HG03135 (cell line): ENCODE results near the gene IFNA10.
"Not testable (repeated sequence)": the region's sequence is repeated elsewhere in the genome, so short reads cannot be mapped to it uniquely, and the experiment has no call there.

Experiments
- ATAC-seq: cut with Tn5 transposase; IDR thresholded peaks from one replicate; pipeline ENCODE4 v1.9.1; 2021; ENCODE audit warnings: mild to moderate bottlenecking, moderate library complexity; ENCODE audit not compliant: unreplicated experiment

Gene IFNA10

DNA sequence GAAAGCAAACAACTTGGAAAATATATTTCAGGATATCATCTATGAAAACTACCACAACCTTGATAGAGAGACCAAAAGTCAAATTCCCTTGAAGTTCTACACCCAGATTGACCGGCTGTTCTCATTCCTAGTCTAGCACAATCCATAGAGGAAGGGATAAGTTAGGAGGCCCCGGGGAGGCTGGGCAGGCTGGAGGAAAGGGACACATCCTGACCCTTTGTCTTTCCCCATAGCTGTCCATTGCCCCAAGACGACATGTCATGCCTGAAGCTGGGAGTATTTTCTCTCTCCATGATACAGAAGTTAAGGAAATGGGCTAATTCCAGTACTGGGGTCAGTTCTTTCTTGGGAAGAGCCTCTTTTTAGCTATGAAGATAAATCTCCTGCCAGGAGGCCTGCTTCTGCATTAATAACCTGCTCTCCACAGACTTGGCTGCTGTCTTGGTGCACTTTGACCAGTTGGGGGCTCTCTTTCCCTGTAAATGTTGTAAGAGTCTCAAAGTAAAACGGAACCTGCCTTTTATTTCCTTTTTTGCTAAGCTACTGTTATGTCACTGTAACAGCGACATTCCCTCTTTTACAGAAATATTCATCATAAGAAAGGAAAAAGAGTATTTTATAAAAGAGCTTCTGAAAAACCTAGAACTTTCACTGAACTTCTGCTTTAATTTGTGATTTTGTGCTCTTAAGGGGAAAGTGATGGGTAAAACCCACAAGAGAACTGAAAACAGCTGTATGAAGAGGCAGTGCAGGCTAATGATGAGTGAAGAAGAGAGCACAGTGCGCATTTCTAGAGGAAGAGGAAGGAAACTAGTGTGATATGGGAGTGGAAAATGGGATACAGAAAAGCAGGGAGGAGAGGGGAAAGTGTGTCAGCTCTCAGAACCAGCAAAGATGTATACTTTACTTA lies 11.8 kb downstream of the IFNA10 start:
- peak; percentile 91 for ATAC-seq

DNA sequence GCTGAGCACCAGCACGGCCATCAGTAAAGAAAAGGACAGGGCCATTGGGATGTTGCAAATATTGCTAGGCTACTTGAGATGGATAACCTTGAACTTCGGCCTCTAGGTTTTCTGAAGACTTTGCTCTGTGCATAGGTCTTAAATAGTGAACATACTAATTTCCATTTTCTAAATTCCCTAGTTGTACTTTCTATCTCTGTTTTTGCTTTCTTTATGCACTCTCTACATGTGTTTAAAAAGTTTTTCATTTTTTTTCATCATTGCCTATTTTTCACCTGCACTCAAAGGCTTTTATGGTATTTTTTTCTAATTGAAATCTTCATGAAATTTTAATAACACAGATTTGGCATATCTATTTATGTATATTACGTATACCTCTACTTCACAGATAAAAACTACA lies 19.5 kb downstream of the IFNA10 start, which contains the start of gene IFNA4:
Gene IFNA4 (minus strand): TSS at position 101 of the 400 bp plus-strand sequence. CDS start 56 bp downstream, at position 45.
- ATAC-seq: not testable (repeated sequence)

DNA sequence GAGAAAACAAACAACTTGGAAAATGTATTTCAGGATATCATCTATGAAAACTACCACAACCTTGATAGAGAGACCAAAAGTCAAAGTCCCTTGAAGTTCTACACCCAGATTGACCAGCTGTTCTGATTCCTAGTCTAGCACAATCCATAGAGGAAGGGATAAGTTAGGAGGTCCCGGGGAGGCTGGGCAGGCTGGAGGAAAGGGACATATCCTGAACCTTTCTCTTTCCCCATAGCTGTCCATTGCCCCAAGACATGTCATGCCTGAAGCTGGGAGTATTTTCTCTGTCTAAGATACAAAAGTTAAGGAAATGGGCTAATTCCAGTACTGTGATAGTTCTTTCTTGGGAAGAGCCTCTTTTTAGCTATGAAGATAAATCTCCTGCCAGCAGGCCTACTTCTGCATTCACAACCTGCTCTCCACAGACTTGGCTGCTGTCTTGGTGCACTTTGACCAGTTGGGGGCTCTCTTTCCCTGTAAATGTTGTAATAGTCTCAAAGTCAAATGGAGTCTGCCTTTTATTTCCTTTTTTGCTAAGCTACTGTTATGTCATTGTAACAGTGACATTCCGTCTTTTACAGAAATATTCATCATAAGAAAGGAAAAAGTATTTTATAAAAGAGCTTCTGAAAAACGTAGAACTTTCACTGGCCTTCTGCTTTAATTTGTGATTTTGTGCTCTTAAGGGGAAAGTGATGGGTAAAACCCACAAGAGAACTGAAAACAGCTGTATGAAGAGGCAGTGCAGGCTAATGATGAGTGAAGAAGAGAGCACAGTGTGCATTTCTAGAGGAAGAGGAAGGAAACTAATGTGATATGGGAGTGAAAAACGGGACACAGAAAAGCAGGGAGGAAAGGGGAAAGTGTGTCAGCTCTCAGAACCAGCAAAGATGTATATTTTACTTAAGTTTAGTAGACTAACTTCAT lies 23.9 kb downstream of the IFNA10 start:
- ATAC-seq: peak; percentile 92

DNA sequence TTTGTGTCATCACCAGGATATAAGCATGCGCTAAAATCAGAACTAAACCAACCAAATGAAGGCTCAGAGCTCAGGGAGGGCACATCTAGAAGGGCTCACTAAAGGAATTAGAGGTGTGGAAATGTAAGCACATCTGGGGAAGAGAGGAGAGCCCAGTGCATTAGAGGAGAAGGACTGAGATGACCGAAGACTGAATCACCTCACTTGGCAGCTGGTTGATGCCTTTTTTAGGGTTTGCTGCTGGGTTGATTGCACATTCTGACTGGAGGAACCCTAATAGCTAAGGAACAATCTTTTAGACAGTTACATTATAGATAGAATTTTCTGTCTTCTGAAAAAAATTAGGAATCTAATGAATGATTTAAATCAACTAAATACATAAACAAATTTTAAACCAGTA lies 32.3 kb downstream of the IFNA10 start:
- no peak for ATAC-seq

DNA sequence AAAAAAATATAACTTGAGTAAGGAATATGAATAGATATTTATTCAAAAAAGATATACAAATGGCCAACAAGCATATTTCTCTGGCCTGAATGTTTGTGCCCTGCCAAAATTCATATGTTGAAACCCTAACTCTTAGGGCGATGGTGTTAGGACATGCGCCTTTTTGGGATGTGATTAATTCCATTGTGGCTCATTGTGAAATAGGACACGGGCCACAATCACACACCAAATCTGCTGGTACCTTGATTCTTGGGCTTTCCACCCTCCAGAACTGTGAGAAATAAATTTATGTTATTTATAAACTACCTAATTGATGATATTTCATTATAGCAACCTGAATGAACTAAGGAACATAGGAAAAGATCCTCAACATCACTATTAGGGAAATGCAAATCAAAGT lies 34.8 kb downstream of the IFNA10 start:
- ATAC-seq: no peak

DNA sequence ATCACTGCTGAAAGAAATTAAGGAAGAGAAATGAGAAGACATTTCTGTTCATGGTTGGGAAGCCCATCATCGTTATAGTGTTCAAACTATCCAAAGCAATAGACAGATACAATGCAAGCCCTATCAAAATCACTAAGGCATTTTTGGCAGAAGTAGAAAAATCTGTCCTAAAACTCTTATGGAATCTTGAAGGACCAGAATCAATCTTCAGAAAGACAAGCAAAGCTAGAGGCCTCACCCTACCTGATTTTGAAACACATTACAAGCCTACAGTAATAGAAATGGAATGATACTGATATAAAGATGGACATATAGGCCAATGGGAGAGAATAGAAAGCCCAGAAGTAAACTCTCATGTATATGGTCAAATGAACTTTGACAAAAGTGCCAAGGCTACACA lies 35.6 kb downstream of the IFNA10 start:
- no peak for ATAC-seq

DNA sequence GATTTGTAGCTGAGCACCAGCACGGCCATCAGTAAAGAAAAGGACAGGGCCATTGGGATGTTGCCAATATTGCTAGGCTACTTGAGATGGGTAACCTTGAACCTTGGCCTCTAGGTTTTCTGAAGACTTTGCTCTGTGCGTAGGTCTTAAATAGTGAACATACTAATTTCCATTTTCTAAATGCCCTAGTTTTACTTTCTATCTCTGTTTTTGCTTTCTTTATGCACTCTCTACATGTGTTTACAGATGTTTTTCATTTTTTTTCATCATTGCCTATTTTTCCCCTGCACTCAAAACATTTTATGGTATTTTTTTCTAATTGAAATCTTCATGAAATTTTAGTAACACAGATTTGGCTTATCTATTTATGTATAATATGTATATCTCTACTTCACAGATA lies 40.4 kb downstream of the IFNA10 start, which contains the start of gene IFNA21:
Gene IFNA21 (minus strand): TSS at position 101 of the 400 bp plus-strand sequence. CDS start 48 bp downstream, at position 53.
- not testable (repeated sequence) for ATAC-seq

DNA sequence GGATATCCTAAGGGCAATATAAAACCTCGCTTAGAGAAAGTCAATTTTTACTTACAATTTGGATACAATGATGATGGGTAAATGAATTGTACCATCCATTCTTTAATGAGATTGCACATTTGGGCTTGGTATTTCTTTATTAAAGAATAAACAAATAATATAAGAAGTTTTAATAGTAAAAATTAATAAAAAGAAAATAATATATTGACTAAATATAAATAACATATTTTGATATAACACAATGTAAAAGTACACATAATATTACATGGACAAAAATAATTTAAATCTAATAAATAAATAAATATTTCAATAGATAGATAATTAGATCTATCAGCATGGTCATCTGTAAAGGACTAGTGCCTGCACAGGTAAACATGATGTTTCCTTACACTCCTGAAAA lies 41.4 kb downstream of the IFNA10 start:
- ATAC-seq: no peak

DNA sequence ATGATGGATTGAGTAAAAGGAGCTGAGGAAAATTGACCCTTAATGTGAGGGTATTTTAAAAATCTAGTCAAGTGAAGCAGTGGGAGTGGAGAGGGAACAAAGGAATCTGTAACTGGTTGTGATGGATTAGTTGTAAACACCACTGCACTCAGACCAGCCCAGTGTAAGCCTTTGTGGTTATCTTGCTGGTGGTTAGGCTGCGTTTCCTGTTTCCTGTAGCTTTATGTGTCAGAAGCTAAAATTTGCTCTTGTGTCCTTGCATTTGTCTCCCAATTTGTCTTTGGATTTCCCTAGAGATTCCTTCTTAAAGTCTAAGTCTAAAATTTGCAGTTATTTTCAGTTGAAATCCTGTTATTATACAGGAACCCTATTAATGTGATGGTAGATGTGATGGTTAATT lies 46.8 kb downstream of the IFNA10 start:
- ATAC-seq: peak; percentile 82
